Liver (tissue), 9 donors: Measurements from ENCODE around the gene ZFHX2. TPM values are rescaled to one million over a fixed set of nuclear protein-coding genes. Genes with fewer than 3 reads are reported as not detected.
"Not testable (repeated sequence)": the region's sequence is repeated elsewhere in the genome, so short reads cannot be mapped to it uniquely, and the experiment has no call there.

Source experiments
- DNase-seq: peaks from one replicate; pipeline ENCODE4 v3.0.0-alpha.2; 2017; ENCODE audit warnings: low spot score
- H3K27ac ChIP-seq, 2 donors: one replicate each; pipeline ENCODE4 v1.7.0; 2013; ENCODE audit warnings: inconsistent platforms in 2 of 2, low read length in 2 of 2, control low read depth in 1 of 2, low read depth in 1 of 2, mild to moderate bottlenecking in 1 of 2
- H3K27me3 ChIP-seq, 4 donors: one replicate each; pipeline versions ENCODE4 v1.6.1 to v1.7.0; 2013; ENCODE audit warnings: low read length in 3 of 4, inconsistent platforms in 1 of 4, mild to moderate bottlenecking in 1 of 4, moderate library complexity in 1 of 4; ENCODE audit not compliant: control insufficient read depth in 4 of 4, insufficient read depth in 4 of 4
- H3K36me3 ChIP-seq, 4 donors: one replicate each; pipeline versions ENCODE4 v1.6.1 to v1.7.0; 2013; ENCODE audit warnings: low read length in 3 of 4, mild to moderate bottlenecking in 3 of 4, low read depth in 1 of 4, moderate library complexity in 1 of 4; ENCODE audit not compliant: control insufficient read depth in 4 of 4, insufficient read depth in 3 of 4
- H3K4me1 ChIP-seq, 4 donors: one replicate each; pipeline versions ENCODE4 v1.6.1 to v1.7.0; 2013; ENCODE audit warnings: low read length in 3 of 4, mild to moderate bottlenecking in 3 of 4, moderate library complexity in 1 of 4; ENCODE audit not compliant: control insufficient read depth in 4 of 4, insufficient read depth in 4 of 4
- H3K4me3 ChIP-seq, 3 donors: one replicate each; pipeline versions ENCODE4 v1.6.1 to v1.7.0; 2013; ENCODE audit warnings: low read length in 3 of 3, control low read depth in 1 of 3, low read depth in 1 of 3, mild to moderate bottlenecking in 1 of 3
- H3K9ac ChIP-seq, 2 donors: one replicate each; pipeline ENCODE4 v1.7.0; 2013; ENCODE audit warnings: low read length in 2 of 2, mild to moderate bottlenecking in 2 of 2, moderate library complexity in 2 of 2, control low read depth in 1 of 2, low read depth in 1 of 2
- H3K9me3 ChIP-seq, 4 donors: one replicate each; pipeline versions ENCODE4 v1.6.1 to v1.7.0; 2013; ENCODE audit warnings: low read length in 3 of 4; ENCODE audit not compliant: control insufficient read depth in 4 of 4
- EGR1 ChIP-seq, 2 donors: IDR thresholded peaks; 2 replicates each; pipeline ENCODE4 v1.6.1; 2016 to 2018; ENCODE audit warnings: antibody characterized with exemption in 2 of 2, low read depth in 2 of 2
- FOXA1 ChIP-seq: IDR thresholded peaks from 2 replicates; pipeline ENCODE4 v1.6.1; 2016; ENCODE audit warnings: antibody characterized with exemption
- FOXA2 ChIP-seq: IDR thresholded peaks from 2 replicates; pipeline ENCODE4 v1.6.1; 2016; ENCODE audit warnings: antibody characterized with exemption
- GABPA ChIP-seq, 2 donors: IDR thresholded peaks in 1 of 2; conservative IDR thresholded peaks in 1 of 2; 2 replicates each; pipeline ENCODE4 v1.6.1; 2016; ENCODE audit warnings: antibody characterized with exemption in 2 of 2, mild to moderate bottlenecking in 1 of 2, moderate library complexity in 1 of 2
- HNF4A ChIP-seq, 2 donors: conservative IDR thresholded peaks; 2 replicates each; pipeline ENCODE4 v1.6.1; 2016; ENCODE audit warnings: antibody characterized with exemption in 2 of 2, mild to moderate bottlenecking in 2 of 2
- HNF4G ChIP-seq: IDR thresholded peaks from 2 replicates; pipeline ENCODE4 v1.6.1; 2016; ENCODE audit warnings: antibody characterized with exemption
- JUND ChIP-seq, 2 donors: IDR thresholded peaks; 2 replicates each; pipeline ENCODE4 v1.6.1; 2016; ENCODE audit warnings: antibody characterized with exemption in 2 of 2
- NR2F2 ChIP-seq: IDR thresholded peaks from 2 replicates; pipeline ENCODE4 v1.6.1; 2016; ENCODE audit warnings: antibody characterized with exemption
- RAD21 ChIP-seq, 2 donors: IDR thresholded peaks; 2 replicates each; pipeline ENCODE4 v1.6.1; 2016; ENCODE audit warnings: antibody characterized with exemption in 2 of 2, mild to moderate bottlenecking in 2 of 2
- RXRA ChIP-seq, 2 donors: IDR thresholded peaks; 2 replicates each; pipeline ENCODE4 v1.6.1; 2017 to 2018; ENCODE audit warnings: antibody characterized with exemption in 2 of 2, mild to moderate bottlenecking in 1 of 2
- SP1 ChIP-seq: IDR thresholded peaks from 2 replicates; pipeline ENCODE4 v1.6.1; 2018; ENCODE audit warnings: antibody characterized with exemption, mild to moderate bottlenecking
- TAF1 ChIP-seq: conservative IDR thresholded peaks from 2 replicates; pipeline ENCODE4 v1.6.1; 2016; ENCODE audit warnings: antibody characterized with exemption, mild to moderate bottlenecking
- YY1 ChIP-seq: IDR thresholded peaks from 2 replicates; pipeline ENCODE4 v1.6.1; 2016; ENCODE audit warnings: antibody characterized with exemption, mild to moderate bottlenecking
- WGBS: extraction: QIAGEN DNeasy Blood & Tissue Kit; methylation state at CpG from one replicate; pipeline ENCODE4 v1.1.7; 2013; 5-methylcytosine and 5-hydroxymethylcytosine counted together
- polyA plus RNA-seq, 2 donors: library from polyadenylated mRNA; stranded (reverse) in 1 of 2; unstranded in 1 of 2; fragments of 200-250 nt in 1 of 2; fragments of >200 nt in 1 of 2; fragmentation: Nextera tagmentation in 1 of 2; extraction: Ambion mirVana in 1 of 2; gene quantifications; one replicate each; pipeline versions ENCODE4 v1.2.1 to v1.2.3, GENCODE V29; 2013 to 2015
- total RNA-seq, 2 donors: library from RNA; depleted of rRNA; stranded (reverse); fragments of >200 nt; gene quantifications; one replicate each; pipeline ENCODE4 v1.2.3, GENCODE V29; 2014
- TF ChIP-seq, protein P1 (sequence below): IDR thresholded peaks from 2 replicates; pipeline ENCODE4 v1.6.1; 2016; ENCODE audit warnings: antibody characterized with exemption
- TF ChIP-seq, protein P2 (sequence below): IDR thresholded peaks from 2 replicates; pipeline ENCODE4 v1.6.1; 2016; ENCODE audit warnings: antibody characterized with exemption, mild to moderate bottlenecking
- TF ChIP-seq, protein P3 (sequence below): IDR thresholded peaks from 2 replicates; pipeline ENCODE4 v1.6.1; 2016; ENCODE audit warnings: antibody characterized with exemption
- TF ChIP-seq, protein P4 (sequence below): fragments of 150-350 bp; IDR thresholded peaks from 2 replicates; pipeline ENCODE4 v1.5.1; 2017; ENCODE audit warnings: improper control_type of control experiment, low read depth, low read length; ENCODE audit not compliant: missing input control
- TF ChIP-seq, protein P5 (sequence below): IDR thresholded peaks from 2 replicates; pipeline ENCODE4 v1.6.1; 2016; ENCODE audit warnings: antibody characterized with exemption
- donor health status: healthy.
- donor health status: healthy.
- donor health status: healthy.
- donor health status: healthy.
- donor health status: healthy.

Gene ZFHX2
- total and polyA plus RNA-seq, 4 donors = 0.06 to 0.14 (median 0.10) TPM

DNA sequence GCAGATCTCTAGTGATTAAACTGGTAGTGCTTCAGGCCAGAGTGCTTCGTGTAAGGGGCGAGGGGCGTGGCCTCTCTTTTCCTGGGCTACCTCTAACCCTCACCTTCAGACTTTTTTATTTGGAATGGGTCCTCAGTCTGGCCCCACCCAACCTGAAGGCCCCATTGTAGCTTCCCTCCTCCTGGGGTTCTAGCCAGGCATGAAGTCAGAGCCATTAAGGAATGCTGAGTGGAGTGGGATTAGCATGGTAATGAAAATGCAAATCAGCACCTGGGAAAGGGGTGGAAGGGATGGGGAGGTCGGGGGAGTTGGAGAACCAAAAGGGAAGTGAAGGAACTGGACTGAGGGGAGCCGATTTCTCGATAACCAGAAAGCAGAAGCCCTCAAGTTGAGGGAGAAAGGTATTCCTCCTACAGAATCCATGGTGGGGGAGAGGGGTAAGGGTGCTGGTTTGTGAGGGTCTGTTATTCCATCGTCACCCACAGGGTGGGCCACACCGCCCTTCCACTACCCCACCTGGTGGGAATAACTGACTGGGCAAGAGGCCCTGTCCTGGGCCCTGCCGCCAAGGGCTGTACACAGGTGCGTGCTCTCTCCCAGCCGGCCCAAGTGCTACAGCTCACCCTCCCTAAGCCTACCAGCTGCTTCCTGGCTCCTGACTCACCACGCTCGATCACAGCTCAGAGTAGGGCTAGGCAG is 14.1 kb downstream of the ZFHX2 start:
- Histone ChIP-seq H3K27ac (no peak overlapping the region), H3K9ac (no peak overlapping the region), H3K4me3 (no peak overlapping the region), H3K4me1 (no peaks in the 10 kb centered on the region), H3K27me3 (no peaks in the 10 kb centered on the region), H3K9me3 (no peaks in the 10 kb centered on the region), H3K36me3 (no peaks in the 10 kb centered on the region)
- 71% methylated on average over 13 of the region's 13 CpGs for WGBS
- no peak for TF ChIP-seq JUND (IDR thresholded peaks at IDR 0.05)
- no peak for TF ChIP-seq TAF1
- no peak for TF ChIP-seq HNF4G
- TF ChIP-seq, protein P1, sequence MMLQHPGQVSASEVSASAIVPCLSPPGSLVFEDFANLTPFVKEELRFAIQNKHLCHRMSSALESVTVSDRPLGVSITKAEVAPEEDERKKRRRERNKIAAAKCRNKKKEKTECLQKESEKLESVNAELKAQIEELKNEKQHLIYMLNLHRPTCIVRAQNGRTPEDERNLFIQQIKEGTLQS = no peak
- TF ChIP-seq FOXA2 = no peak
- no peak for TF ChIP-seq RAD21 (IDR thresholded peaks at IDR 0.05)
- TF ChIP-seq RXRA (IDR thresholded peaks at IDR 0.05) = no peak
- TF ChIP-seq, protein P2, sequence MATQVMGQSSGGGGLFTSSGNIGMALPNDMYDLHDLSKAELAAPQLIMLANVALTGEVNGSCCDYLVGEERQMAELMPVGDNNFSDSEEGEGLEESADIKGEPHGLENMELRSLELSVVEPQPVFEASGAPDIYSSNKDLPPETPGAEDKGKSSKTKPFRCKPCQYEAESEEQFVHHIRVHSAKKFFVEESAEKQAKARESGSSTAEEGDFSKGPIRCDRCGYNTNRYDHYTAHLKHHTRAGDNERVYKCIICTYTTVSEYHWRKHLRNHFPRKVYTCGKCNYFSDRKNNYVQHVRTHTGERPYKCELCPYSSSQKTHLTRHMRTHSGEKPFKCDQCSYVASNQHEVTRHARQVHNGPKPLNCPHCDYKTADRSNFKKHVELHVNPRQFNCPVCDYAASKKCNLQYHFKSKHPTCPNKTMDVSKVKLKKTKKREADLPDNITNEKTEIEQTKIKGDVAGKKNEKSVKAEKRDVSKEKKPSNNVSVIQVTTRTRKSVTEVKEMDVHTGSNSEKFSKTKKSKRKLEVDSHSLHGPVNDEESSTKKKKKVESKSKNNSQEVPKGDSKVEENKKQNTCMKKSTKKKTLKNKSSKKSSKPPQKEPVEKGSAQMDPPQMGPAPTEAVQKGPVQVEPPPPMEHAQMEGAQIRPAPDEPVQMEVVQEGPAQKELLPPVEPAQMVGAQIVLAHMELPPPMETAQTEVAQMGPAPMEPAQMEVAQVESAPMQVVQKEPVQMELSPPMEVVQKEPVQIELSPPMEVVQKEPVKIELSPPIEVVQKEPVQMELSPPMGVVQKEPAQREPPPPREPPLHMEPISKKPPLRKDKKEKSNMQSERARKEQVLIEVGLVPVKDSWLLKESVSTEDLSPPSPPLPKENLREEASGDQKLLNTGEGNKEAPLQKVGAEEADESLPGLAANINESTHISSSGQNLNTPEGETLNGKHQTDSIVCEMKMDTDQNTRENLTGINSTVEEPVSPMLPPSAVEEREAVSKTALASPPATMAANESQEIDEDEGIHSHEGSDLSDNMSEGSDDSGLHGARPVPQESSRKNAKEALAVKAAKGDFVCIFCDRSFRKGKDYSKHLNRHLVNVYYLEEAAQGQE = no peak
- TF ChIP-seq, protein P3, sequence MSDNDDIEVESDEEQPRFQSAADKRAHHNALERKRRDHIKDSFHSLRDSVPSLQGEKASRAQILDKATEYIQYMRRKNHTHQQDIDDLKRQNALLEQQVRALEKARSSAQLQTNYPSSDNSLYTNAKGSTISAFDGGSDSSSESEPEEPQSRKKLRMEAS = no peak
- TF ChIP-seq NR2F2 = no peak
- no peak for TF ChIP-seq YY1
- TF ChIP-seq HNF4A (conservative IDR thresholded peaks at IDR 0.05) = no peak
- TF ChIP-seq GABPA (IDR thresholded peaks at IDR 0.05 in 1 of 2, conservative IDR thresholded peaks at IDR 0.05 in 1 of 2) = no peak
- TF ChIP-seq, protein P4, sequence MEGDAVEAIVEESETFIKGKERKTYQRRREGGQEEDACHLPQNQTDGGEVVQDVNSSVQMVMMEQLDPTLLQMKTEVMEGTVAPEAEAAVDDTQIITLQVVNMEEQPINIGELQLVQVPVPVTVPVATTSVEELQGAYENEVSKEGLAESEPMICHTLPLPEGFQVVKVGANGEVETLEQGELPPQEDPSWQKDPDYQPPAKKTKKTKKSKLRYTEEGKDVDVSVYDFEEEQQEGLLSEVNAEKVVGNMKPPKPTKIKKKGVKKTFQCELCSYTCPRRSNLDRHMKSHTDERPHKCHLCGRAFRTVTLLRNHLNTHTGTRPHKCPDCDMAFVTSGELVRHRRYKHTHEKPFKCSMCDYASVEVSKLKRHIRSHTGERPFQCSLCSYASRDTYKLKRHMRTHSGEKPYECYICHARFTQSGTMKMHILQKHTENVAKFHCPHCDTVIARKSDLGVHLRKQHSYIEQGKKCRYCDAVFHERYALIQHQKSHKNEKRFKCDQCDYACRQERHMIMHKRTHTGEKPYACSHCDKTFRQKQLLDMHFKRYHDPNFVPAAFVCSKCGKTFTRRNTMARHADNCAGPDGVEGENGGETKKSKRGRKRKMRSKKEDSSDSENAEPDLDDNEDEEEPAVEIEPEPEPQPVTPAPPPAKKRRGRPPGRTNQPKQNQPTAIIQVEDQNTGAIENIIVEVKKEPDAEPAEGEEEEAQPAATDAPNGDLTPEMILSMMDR = no peak
- TF ChIP-seq, protein P5, sequence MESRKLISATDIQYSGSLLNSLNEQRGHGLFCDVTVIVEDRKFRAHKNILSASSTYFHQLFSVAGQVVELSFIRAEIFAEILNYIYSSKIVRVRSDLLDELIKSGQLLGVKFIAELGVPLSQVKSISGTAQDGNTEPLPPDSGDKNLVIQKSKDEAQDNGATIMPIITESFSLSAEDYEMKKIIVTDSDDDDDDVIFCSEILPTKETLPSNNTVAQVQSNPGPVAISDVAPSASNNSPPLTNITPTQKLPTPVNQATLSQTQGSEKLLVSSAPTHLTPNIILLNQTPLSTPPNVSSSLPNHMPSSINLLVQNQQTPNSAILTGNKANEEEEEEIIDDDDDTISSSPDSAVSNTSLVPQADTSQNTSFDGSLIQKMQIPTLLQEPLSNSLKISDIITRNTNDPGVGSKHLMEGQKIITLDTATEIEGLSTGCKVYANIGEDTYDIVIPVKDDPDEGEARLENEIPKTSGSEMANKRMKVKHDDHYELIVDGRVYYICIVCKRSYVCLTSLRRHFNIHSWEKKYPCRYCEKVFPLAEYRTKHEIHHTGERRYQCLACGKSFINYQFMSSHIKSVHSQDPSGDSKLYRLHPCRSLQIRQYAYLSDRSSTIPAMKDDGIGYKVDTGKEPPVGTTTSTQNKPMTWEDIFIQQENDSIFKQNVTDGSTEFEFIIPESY = no peak
- no peak for TF ChIP-seq EGR1 (IDR thresholded peaks at IDR 0.05; ENCODE audit: low read depth in 2 of 2)
- no peak for TF ChIP-seq FOXA1
- no peak for TF ChIP-seq SP1
- no peak for DNase-seq

DNA sequence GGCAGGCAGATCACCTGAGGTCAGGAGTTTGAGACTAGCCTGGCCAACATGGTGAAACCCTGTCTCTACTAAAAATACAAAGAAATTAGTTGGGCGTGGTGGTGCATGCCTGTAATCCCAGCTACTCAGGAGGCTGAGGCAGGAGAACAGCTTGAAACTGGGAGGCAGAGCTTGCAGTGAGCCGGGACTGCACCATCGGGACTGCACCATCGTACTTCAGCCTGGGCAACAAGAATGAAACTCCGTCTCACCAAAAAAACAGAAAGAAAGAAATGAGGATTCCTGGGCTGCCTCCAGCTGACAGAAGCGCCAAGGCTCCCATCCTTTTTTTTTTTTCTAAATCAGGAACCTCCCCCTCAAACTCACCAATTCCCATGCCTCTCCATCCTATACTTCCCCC is 14.7 kb downstream of the ZFHX2 start:
- not testable (repeated sequence) for H3K4me3 ChIP-seq, H3K4me1 ChIP-seq, H3K27ac ChIP-seq, H3K9me3 ChIP-seq, H3K36me3 ChIP-seq, H3K9ac ChIP-seq, DNase-seq, H3K27me3 ChIP-seq
- 91% methylated on average over 6 of the region's 6 CpGs for WGBS
